Testis (tissue), 2 donors: ENCODE measurements around the gene SEMA3B.

Source experiments
- POLR2A ChIP-seq: fragments of 450-650 bp; IDR thresholded peaks from one replicate; pipeline ENCODE4 v1.6.1; 2017; ENCODE audit warnings: antibody characterized with exemption, mild to moderate bottlenecking, moderate library complexity
- TF ChIP-seq, protein P1 (sequence below), 3 experiments: fragments of 450-650 bp in 2 of 3; fragments of 200-600 bp in 1 of 3; sonication (generic) in 1 of 3; IDR thresholded peaks; one replicate each; pipeline ENCODE4 v1.5.1; 2016 to 2019; ENCODE audit warnings: antibody characterized with exemption in 3 of 3, mild to moderate bottlenecking in 2 of 3, moderate library complexity in 1 of 3

DNA sequence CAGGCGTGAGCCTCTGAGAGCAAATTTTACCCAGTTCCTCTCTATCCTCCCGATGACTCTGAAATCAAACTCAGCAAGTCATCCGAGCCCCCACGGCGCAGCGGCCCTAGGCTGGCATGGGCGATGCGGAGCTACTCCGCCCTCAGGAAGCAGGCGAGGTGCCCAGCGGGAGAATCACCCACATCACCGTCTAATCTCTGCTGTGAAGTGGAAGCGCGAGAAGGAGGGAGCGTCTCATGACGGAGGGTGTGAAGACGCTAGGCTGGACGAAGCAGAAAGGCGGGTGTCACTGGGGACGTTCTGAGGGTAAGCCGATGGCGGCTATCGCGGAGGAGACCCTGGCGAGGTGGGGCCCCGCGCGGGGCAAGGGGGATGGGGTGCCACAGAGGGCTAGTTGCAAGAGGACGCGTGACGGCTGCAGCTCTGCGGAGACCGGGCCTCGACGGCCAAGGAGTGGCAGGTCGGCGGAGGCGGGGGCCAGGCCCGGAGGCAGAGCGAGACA lies 42.0 kb upstream of the SEMA3B start:
- TF ChIP-seq, protein P1, sequence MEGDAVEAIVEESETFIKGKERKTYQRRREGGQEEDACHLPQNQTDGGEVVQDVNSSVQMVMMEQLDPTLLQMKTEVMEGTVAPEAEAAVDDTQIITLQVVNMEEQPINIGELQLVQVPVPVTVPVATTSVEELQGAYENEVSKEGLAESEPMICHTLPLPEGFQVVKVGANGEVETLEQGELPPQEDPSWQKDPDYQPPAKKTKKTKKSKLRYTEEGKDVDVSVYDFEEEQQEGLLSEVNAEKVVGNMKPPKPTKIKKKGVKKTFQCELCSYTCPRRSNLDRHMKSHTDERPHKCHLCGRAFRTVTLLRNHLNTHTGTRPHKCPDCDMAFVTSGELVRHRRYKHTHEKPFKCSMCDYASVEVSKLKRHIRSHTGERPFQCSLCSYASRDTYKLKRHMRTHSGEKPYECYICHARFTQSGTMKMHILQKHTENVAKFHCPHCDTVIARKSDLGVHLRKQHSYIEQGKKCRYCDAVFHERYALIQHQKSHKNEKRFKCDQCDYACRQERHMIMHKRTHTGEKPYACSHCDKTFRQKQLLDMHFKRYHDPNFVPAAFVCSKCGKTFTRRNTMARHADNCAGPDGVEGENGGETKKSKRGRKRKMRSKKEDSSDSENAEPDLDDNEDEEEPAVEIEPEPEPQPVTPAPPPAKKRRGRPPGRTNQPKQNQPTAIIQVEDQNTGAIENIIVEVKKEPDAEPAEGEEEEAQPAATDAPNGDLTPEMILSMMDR (IDR thresholded peaks at IDR 0.05) = no peak
- no peak for TF ChIP-seq POLR2A
